Tibial nerve (tissue), 4 donors: ENCODE results near the gene TECPR1. TPM values are rescaled to one million over a fixed set of nuclear protein-coding genes. Genes with fewer than 3 reads are reported as not detected.

Source experiments
- DNase-seq, 2 donors: peaks; one replicate each; pipeline ENCODE4 v3.0.0-alpha.2; 2019; ENCODE audit warnings: low spot score in 2 of 2
- H3K27ac ChIP-seq, 4 donors: fragments of 200-600 bp; sonication (generic) in 3 of 4; one replicate each; pipeline ENCODE4 v1.5.1; 2017 to 2019; ENCODE audit warnings: mild to moderate bottlenecking in 1 of 4
- H3K27me3 ChIP-seq, 2 donors: fragments of 200-600 bp; sonication (generic) in 1 of 2; one replicate each; pipeline versions ENCODE4 v1.5.1 to v1.6.0; 2017 to 2019
- H3K36me3 ChIP-seq, 3 donors: fragments of 200-600 bp; sonication (generic); one replicate each; pipeline ENCODE4 v1.5.1; 2018 to 2019
- H3K4me1 ChIP-seq, 4 donors: fragments of 200-600 bp; sonication (generic) in 3 of 4; one replicate each; pipeline ENCODE4 v1.5.1; 2017 to 2019
- H3K4me3 ChIP-seq, 4 donors: fragments of 200-600 bp; sonication (generic) in 3 of 4; one replicate each; pipeline ENCODE4 v1.5.1; 2017 to 2019; ENCODE audit warnings: mild to moderate bottlenecking in 1 of 4, moderate library complexity in 1 of 4
- H3K9me3 ChIP-seq, 4 donors: fragments of 200-600 bp; sonication (generic) in 3 of 4; one replicate each; pipeline ENCODE4 v1.5.1; 2017 to 2019
- EP300 ChIP-seq, 2 donors: sonication (generic); formaldehyde crosslinking; IDR thresholded peaks; one replicate each; pipeline ENCODE4 v1.6.1; 2017; ENCODE audit warnings: antibody characterized with exemption in 2 of 2, mild to moderate bottlenecking in 1 of 2
- POLR2A ChIP-seq, 2 donors: fragments of 450-650 bp; IDR thresholded peaks; one replicate each; pipeline ENCODE4 v1.6.1; 2017; ENCODE audit warnings: antibody characterized with exemption in 2 of 2, mild to moderate bottlenecking in 2 of 2, moderate library complexity in 2 of 2
- WGBS, 2 donors: methylation state at CpG; one replicate each; pipeline ENCODE4 v1.1.5; 2018; 5-methylcytosine and 5-hydroxymethylcytosine counted together
- total RNA-seq, 4 donors: library from RNA; depleted of rRNA; stranded (reverse); fragments of >200 nt; gene quantifications; one replicate each; pipeline ENCODE4 v1.1.0, GENCODE V29; 2016
- TF ChIP-seq, protein P1 (sequence below), 5 experiments: fragments of 200-600 bp in 3 of 5; fragments of 450-650 bp in 2 of 5; sonication (generic) in 3 of 5; IDR thresholded peaks; one replicate each; pipeline ENCODE4 v1.5.1; 2016 to 2019; ENCODE audit warnings: antibody characterized with exemption in 5 of 5, mild to moderate bottlenecking in 3 of 5, moderate library complexity in 2 of 5

Gene TECPR1
- total RNA-seq, 4 donors from 2014 or later = 30.8 to 72.6 (median 41.2) TPM

DNA sequence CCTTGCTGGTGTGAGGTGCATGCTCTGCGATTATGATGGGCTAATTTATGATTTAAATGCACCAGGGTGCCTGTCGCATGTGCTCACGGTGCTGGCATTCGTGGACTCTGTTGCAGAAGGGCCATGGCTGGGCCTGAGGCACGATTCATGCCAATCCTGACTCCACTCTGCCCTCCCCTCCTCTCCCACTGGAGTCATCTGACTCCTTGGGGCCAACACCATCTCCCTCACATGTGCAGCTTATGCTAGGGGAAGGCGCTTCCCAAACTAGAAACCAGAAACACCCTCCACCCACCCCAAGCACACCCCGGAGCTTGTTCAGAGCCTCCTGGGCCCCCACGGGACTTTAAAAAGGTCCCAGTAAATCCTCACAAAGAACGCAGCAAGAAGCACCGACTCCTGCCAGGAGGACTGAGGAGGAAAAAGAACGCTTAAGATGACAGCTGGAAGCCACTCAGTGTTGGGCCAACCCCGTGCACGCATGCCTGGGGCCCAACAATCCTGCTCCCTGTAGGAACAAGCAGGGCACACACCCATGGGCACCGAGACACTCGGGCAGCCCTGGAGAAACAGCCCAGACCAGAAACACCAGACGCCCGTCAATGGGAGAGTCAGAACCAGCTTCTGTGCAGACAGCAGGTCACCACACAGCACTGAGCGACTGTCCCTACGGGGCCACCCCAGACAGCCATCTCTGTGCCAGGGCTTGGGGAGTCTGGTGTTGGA is 43.6 kb upstream of the TECPR1 start:
- WGBS, 2 donors = 78 to 87% methylated on average over 17 to 18 of the region's 19 CpGs
- no peak overlapping the region for H3K4me3 ChIP-seq
- H3K27ac ChIP-seq = no peak overlapping the region
- DNase-seq = no peak
- peaks cover 0 to 23% (median 0%) of the 10 kb centered on the region in 4 donors for H3K9me3 ChIP-seq
- H3K27me3 ChIP-seq = no peaks in the 10 kb centered on the region
- TF ChIP-seq EP300 (IDR thresholded peaks at IDR 0.05) = no peak
- no peak for TF ChIP-seq POLR2A (IDR thresholded peaks at IDR 0.05)
- TF ChIP-seq, protein P1, sequence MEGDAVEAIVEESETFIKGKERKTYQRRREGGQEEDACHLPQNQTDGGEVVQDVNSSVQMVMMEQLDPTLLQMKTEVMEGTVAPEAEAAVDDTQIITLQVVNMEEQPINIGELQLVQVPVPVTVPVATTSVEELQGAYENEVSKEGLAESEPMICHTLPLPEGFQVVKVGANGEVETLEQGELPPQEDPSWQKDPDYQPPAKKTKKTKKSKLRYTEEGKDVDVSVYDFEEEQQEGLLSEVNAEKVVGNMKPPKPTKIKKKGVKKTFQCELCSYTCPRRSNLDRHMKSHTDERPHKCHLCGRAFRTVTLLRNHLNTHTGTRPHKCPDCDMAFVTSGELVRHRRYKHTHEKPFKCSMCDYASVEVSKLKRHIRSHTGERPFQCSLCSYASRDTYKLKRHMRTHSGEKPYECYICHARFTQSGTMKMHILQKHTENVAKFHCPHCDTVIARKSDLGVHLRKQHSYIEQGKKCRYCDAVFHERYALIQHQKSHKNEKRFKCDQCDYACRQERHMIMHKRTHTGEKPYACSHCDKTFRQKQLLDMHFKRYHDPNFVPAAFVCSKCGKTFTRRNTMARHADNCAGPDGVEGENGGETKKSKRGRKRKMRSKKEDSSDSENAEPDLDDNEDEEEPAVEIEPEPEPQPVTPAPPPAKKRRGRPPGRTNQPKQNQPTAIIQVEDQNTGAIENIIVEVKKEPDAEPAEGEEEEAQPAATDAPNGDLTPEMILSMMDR (IDR thresholded peaks at IDR 0.05) = no peak
- H3K36me3 ChIP-seq = peaks cover 0 to 70% (median 4%) of the 10 kb centered on the region in 3 donors
- no peaks in the 10 kb centered on the region for H3K4me1 ChIP-seq

GRCh38 chr7:98294798-98295382 is 42.9 kb upstream of the TECPR1 start:
- no peak for DNase-seq
- TF ChIP-seq, protein P1 (IDR thresholded peaks at IDR 0.05) = peak in 4 of 5 experiments; percentile 17 to 37 (median 28)
- TF ChIP-seq POLR2A (IDR thresholded peaks at IDR 0.05) = no peak
- TF ChIP-seq EP300 (IDR thresholded peaks at IDR 0.05) = no peak

DNA sequence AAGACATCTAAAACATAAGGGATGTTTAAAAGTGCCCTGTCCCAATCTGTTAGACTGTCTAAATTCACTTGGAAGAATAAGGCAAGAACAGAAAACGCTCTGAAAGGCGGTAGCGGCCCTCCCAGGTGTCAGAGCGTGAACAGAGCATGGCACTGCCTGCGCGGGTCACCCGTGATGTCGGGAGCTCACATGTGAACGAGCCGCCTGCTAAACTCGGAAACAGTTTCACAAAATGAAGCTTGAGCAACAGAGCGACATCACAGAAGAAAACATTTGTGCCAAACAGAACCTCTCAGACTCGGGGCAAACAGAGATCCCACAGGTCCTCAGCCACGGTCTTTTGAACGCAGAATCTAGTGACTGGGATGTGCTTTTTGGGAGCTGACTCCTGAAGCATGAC is 42.3 kb upstream of the TECPR1 start:
- Histone ChIP-seq H3K4me1 (peaks cover 0 to 2% (median 0%) of the 10 kb centered on the region in 4 donors), H3K27ac (no peak overlapping the region), H3K36me3 (peaks cover 0 to 71% (median 4%) of the 10 kb centered on the region in 3 donors), H3K27me3 (no peaks in the 10 kb centered on the region), H3K4me3 (no peak overlapping the region), H3K9me3 (peaks cover 0 to 11% (median 0%) of the 10 kb centered on the region in 4 donors)
- no peak for TF ChIP-seq EP300 (IDR thresholded peaks at IDR 0.05)
- 82 to 85% methylated on average over 15 of the region's 15 CpGs for WGBS, 2 donors
- no peak for DNase-seq

More at GRCh38 chr7:98294798-98295382, 42.9 kb upstream of the TECPR1 start:
- Histone ChIP-seq H3K4me3 (no peak overlapping the region), H3K36me3 (peaks cover 0 to 66% (median 4%) of the 10 kb centered on the region in 3 donors), H3K27ac (no peak overlapping the region), H3K27me3 (no peaks in the 10 kb centered on the region), H3K4me1 (no peaks in the 10 kb centered on the region), H3K9me3 (peaks cover 0 to 16% (median 0%) of the 10 kb centered on the region in 4 donors)
- WGBS, 2 donors = 35 to 47% methylated on average over 7 to 8 of the region's 14 CpGs

GRCh38 chr7:98293746-98294145 is 41.7 kb upstream of the TECPR1 start:
- Histone ChIP-seq H3K9me3 (peaks cover 0 to 9% (median 0%) of the 10 kb centered on the region in 4 donors), H3K4me3 (no peak overlapping the region), H3K4me1 (peaks cover 0 to 8% (median 0%) of the 10 kb centered on the region in 4 donors), H3K36me3 (peaks cover 0 to 76% (median 4%) of the 10 kb centered on the region in 3 donors), H3K27ac (no peak overlapping the region), H3K27me3 (no peaks in the 10 kb centered on the region)
- DNase-seq = no peak
- 86 to 89% methylated on average over 13 of the region's 13 CpGs for WGBS, 2 donors
- TF ChIP-seq POLR2A (IDR thresholded peaks at IDR 0.05) = no peak
- TF ChIP-seq EP300 (IDR thresholded peaks at IDR 0.05) = no peak
- TF ChIP-seq, protein P1 (IDR thresholded peaks at IDR 0.05) = no peak

DNA sequence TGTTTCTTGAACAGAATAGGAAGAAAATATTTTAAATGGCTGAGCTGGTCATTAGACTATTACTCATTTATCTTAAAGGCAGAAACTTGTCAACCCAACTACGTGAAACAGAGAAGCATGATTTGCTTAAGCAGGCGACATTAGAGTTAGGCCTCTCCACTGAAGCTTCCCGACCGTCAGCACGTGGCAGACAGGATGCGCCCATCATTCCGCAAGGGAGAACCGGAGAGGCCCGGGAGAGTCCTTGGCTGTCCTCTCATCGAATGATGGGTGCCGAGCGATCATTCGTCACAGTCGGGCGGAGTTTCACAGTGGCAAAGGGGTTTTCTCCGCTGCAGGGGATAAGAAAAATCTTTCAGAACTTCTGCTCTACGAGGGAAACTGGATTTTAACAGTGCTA is 41.2 kb upstream of the TECPR1 start:
- 83 to 86% methylated on average over 17 of the region's 17 CpGs for WGBS, 2 donors
- H3K4me1 ChIP-seq = peaks cover 0 to 12% (median under 1%) of the 10 kb centered on the region in 4 donors
- peaks cover 0 to 81% (median 4%) of the 10 kb centered on the region in 3 donors for H3K36me3 ChIP-seq
- H3K4me3 ChIP-seq = no peak overlapping the region
- peaks cover 0 to 9% (median 0%) of the 10 kb centered on the region in 4 donors for H3K9me3 ChIP-seq
- no peak overlapping the region for H3K27ac ChIP-seq
- H3K27me3 ChIP-seq = no peaks in the 10 kb centered on the region
- no peak for DNase-seq
- TF ChIP-seq POLR2A (IDR thresholded peaks at IDR 0.05) (no peak), EP300 (IDR thresholded peaks at IDR 0.05) (no peak)
- TF ChIP-seq, protein P1 (IDR thresholded peaks at IDR 0.05) = no peak
